Neuron (in vitro differentiated cells): Measurements from ENCODE around the gene EGLN1.

ENCODE experiments used
- H2AFZ ChIP-seq: one replicate; pipeline ENCODE4 v1.6.1; 2013; ENCODE audit warnings: low read depth, mild to moderate bottlenecking, inconsistent platforms, low read length, moderate library complexity
- H3K27me3 ChIP-seq: one replicate; pipeline ENCODE4 v1.6.1; 2013; ENCODE audit warnings: low read length; ENCODE audit not compliant: insufficient read depth
- H3K36me3 ChIP-seq: one replicate; pipeline ENCODE4 v1.6.1; 2013; ENCODE audit warnings: low read length; ENCODE audit not compliant: insufficient read depth
- H3K4me1 ChIP-seq: one replicate; pipeline ENCODE4 v1.6.1; 2013; ENCODE audit warnings: low read length; ENCODE audit not compliant: insufficient read depth
- H3K4me3 ChIP-seq: 2 replicates; pipeline ENCODE4 v1.5.1; 2013; ENCODE audit warnings: mild to moderate bottlenecking, low read length, moderate library complexity
- H3K9me3 ChIP-seq: one replicate; pipeline ENCODE4 v1.6.1; 2013; ENCODE audit warnings: low read length

The EGLN1 gene

GRCh38 chr1:231317306-231318014 lies 104.6 kb downstream of the EGLN1 start:
- Histone ChIP-seq H3K27me3 (no peaks in the 10 kb centered on the region), H3K4me1 (no peaks in the 10 kb centered on the region), H3K9me3 (peaks cover 1% of the 10 kb centered on the region), H3K36me3 (no peaks in the 10 kb centered on the region), H3K4me3 (no peak overlapping the region), H2AFZ (no peak overlapping the region)

- Histone ChIP-seq H3K27me3 (no peaks in the 10 kb centered on the region), H3K4me1 (no peaks in the 10 kb centered on the region), H3K36me3 (no peaks in the 10 kb centered on the region), H3K9me3 (peaks cover 1% of the 10 kb centered on the region), H3K4me3 (no peak overlapping the region), H2AFZ (no peak overlapping the region)
These were observed 106.2 kb downstream of the EGLN1 start for GRCh38 chr1:231315887-231316286.
